Measurements from ENCODE around the gene SPRR2F.

GRCh38 chr1:153155541-153155940 lies 42.2 kb upstream of the SPRR2F start:
- TF ChIP-seq CTCF (IDR thresholded peaks at IDR 0.05; ENCODE audit: insufficient read depth, low read length, poor library complexity, severe bottlenecking) (no peak), EZH2phosphoT487 (conservative IDR thresholded peaks at IDR 0.05; ENCODE audit: low read length) (no peak)
